ENCODE measurements around the gene AIP.

DNA sequence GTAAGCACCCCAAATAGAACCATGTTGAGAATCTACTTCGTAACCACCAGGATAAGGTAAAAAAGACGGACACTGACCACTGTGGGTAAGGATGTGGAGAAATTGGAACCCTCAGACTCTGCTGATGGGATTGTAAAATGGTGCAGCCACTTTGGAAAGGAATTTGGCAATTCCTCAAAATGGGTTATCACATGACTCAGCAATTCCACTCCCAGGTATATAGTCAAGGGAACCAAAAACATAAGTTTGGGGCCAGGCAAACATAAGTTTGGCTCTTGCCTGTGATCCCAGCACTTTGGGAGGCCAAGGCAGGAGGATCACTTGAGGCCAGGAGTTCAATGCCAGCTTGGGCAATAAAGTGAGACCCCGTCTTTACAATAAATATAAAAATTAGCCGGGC lies 45.5 kb downstream of the AIP start:
- TF ChIP-seq TOE1 (IDR thresholded peaks at IDR 0.05; ENCODE audit: borderline replicate concordance) (0 out of 2 replicates have a peak, but pooled peaks have one; percentile 29), TOE1 (CRISPR knock-in tag; IDR thresholded peaks at IDR 0.05; ENCODE audit: borderline replicate concordance, low read depth) (no peak), KLF6 (CRISPR knock-in tag; IDR thresholded peaks at IDR 0.05; ENCODE audit: borderline replicate concordance) (no peak), GABPB1 (CRISPR knock-in tag; IDR thresholded peaks at IDR 0.05) (no peak), TFAM (CRISPR knock-in tag; conservative IDR thresholded peaks at IDR 0.05) (no peak)
- TF ChIP-seq, protein P1, sequence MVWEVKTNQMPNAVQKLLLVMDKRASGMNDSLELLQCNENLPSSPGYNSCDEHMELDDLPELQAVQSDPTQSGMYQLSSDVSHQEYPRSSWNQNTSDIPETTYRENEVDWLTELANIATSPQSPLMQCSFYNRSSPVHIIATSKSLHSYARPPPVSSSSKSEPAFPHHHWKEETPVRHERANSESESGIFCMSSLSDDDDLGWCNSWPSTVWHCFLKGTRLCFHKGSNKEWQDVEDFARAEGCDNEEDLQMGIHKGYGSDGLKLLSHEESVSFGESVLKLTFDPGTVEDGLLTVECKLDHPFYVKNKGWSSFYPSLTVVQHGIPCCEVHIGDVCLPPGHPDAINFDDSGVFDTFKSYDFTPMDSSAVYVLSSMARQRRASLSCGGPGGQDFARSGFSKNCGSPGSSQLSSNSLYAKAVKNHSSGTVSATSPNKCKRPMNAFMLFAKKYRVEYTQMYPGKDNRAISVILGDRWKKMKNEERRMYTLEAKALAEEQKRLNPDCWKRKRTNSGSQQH (CRISPR knock-in tag; IDR thresholded peaks at IDR 0.05): no peak

All from K562 (cell line).